ENCODE results near the gene SYTL3.

The SYTL3 gene

DNA sequence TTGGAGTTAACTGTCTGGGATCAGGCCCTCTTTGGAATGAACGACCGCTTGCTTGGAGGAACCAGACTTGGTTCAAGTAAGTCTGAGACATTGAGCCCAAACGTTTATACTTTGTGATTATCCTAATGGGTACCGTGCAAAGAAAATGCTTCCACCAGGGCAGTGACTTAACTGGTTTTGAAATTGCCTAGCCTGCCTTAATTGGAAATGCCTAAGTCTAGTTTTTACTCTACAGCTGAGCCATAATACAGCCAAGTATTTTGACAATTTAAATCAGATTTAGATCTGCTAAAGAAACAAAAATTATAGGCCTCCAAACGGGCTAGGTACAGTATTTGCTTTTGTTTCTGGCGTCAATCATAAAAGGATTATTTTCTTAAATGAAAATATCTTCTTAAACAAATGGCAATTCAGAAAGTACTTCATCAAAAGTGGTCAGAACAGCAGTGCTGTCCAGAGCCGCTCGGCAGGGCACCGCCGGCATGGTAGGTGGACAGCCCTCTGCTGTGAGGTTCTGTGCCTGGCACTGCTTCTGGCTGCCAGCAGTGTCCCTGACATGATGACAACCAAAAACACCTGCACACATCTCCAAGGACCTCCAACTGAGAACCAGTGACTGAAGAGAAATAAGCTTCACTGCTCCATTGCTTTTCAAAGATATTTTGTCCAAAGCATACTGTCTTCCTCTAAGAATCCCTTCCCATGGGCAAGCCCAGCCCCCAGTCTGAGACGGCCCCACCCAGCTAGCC is 113.8 kb downstream of the SYTL3 start:
- DNase-seq = no peak

DNA sequence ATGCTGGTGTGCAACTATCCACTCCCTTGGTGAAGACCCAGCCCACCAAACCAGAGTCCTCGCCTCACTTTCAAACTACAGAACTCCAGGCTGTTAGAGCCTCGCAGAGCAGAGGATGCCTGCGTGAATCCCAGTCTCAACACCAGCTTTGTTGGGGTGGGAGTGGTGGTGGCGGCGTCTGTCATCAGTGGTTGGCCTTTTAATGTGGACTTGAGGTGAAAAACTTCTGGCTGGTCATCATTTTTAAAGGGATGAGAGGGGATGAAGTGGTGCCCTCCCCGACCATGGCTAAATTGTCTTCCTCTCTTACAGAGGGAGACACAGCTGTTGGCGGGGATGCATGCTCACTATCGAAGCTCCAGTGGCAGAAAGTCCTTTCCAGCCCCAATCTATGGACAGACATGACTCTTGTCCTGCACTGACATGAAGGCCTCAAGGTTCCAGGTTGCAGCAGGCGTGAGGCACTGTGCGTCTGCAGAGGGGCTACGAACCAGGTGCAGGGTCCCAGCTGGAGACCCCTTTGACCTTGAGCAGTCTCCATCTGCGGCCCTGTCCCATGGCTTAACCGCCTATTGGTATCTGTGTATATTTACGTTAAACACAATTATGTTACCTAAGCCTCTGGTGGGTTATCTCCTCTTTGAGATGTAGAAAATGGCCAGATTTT is 114.5 kb downstream of the SYTL3 start:
- no peak for DNase-seq

DNA sequence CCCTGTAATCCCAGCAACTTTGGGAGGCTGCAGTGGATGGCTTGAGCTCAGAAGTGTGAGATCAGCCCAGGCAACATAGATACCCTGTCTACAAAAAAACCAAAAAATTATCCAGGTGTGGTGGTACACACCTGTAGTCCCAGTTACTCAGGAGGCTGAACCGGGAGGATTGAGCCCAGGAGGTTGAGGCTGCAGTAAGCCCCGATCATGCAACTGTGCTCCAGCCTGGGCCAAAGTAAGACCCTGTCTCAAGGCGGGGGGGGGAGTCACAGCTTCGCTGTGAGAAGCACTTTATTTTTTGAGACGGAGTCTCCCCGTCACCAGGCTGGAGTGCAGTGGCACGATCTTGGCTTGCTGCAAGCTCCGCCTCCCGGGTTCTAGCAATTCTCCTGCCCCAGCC is 115.1 kb downstream of the SYTL3 start:
- DNase-seq = no peak

DNA sequence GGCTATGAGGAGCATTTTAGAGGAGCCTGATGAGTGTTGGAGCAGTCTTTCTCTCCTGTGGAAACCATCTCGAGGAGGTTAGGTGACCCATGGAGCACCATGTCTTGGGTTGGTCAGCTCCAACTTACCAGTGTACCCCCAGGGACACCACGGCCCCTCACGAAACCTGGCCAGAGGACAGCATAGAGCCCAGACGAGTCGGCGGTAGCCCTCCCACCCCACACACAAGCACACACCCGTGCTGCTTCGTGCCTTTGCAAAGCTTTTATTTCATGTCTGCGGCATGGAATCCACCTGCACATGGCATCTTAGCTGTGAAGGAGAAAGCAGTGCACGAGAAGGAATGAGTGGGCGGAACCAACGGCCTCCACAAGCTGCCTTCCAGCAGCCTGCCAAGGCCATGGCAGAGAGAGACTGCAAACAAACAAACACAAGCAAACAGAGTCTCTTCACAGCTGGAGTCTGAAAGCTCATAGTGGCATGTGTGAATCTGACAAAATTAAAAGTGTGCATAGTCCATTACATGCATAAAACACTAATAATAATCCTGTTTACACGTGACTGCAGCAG is 115.7 kb downstream of the SYTL3 start:
- no peak for DNase-seq

DNA sequence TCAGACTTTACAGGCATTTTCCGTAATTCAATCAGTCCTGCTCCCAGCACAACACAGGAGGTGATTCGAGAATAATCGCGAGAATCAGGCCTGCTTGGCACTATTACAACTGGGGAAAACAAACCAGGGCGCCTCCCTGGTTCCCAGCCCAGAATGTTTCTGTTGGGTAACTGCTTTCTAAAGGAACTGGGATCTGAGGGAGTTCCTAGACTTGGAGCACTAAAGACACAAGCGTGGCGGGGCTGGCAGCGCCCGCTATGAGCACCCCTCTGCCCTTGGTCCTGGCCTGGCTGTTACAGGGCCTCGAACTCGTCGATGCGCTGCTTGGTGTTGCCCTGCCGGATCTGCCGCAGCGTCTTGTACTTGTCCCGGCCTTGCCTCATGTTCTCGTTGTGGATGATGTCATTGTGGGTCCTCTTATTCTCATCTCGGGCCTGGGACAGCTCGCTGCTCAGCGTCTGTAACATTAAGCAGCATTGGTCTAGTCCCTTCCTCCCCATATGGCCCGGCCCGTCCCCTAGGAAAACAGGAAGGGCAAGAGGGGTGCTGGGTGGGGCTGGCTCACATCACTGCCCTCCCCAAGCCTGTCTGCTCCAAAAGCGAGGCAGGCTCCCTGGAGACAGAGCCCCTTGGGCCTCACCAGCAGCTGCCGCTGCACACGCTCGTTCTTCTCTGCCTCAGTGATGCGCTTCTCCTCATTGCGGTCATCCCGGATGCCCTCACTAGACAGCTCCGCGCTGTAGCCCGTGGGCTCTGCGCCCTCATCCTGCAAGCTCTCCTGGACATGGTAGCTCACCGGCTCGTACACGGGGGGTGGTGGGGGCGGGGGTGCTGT is 117.0 kb downstream of the SYTL3 start:
- DNase-seq = no peak

DNA sequence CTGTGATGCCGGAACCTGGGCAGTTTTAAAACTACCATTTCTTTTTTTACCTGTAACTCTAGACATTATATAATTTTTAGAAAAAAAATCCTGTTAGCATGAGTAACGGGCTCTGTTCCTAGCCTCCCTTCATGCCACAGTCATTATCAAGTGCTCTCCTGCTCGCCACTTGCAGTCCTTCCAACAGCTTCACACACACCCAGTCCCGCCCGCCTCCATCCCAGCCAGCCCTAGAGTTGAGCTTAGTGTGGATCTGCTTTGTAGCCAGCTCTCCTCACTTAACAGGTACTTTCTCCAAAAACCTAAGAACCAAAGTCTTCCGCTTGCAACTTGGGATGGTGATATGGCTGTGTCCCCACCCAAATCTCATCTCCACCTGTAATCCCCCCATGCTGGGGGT is 117.9 kb downstream of the SYTL3 start:
- DNase-seq = no peak

DNA sequence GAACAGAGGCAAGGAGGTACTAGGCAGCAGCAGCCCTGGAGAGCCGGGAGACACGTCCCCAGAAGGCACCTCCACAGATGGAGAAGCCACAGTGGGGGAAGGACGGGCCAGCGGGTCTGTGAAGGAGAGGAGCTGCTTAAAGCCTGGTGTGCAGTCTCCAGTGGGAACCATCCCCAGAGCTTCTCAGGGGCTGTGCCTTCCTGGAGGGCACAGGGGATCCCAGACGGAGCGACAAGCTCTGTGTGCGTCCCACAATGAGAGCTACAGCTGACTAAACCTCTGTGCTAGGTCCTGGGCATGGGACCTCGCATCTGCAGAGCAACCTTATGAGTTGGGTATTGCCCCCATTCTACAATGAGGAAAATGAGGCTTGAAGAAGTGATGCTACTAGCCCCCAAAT is 118.6 kb downstream of the SYTL3 start:
- no peak for DNase-seq

DNA sequence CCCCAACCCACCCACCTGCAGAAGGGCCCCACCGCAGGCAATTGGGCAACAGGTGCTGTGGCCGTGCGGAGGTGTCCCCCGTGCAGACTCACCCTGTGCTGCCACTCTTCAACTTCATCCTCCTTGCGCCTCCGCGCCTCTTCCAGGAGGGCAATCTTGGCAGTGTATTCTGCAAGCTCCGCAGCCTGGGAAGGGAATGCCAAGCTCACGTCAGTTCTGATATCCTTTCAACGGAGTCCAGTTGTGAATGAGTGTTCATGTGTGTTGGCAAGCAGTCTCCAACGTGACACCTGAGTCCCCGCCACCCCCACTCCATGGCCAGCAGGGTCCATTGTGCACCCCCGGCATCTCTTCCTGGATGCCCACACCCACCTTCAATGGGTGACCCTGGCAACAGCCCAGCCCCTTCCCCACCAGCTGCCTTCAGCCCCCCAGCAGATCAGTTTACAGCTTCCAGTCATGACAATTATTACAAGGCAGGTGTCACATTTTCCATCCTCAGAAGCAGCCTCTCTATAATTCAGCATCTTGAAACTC is 119.4 kb downstream of the SYTL3 start:
- no peak for DNase-seq

DNA sequence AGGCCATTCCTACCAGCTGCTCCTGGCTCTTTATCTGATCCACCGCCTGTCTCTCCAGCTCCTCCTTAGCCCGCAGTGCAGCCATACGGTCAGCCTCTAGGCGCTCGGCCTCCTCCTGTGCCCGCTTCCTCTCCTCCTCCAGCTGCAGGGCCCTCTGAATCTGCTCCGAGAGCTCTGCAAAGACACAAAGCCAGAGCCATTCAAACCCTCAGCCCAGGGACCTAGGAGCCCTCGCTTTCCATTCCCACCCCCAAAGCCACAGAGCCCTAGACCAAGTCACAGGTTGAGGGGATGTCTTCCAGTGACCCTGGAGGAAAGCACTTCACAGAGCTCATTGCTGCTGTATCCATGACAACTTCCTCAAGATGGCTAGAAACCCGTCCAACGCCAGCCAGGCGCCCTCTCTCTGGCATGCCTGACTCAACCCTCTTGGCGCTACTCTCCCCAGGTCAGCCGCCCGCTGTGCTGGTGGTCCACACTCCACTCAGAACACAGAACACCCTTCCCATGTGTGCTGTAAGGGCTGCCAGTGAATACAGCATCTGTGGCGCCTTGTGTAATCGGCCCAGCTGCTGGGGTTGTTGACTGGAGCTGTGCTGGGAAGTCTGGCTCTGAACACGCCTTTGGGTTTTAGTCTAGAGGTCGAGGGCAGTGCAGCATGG is 120.0 kb downstream of the SYTL3 start:
- no peak for DNase-seq

DNA sequence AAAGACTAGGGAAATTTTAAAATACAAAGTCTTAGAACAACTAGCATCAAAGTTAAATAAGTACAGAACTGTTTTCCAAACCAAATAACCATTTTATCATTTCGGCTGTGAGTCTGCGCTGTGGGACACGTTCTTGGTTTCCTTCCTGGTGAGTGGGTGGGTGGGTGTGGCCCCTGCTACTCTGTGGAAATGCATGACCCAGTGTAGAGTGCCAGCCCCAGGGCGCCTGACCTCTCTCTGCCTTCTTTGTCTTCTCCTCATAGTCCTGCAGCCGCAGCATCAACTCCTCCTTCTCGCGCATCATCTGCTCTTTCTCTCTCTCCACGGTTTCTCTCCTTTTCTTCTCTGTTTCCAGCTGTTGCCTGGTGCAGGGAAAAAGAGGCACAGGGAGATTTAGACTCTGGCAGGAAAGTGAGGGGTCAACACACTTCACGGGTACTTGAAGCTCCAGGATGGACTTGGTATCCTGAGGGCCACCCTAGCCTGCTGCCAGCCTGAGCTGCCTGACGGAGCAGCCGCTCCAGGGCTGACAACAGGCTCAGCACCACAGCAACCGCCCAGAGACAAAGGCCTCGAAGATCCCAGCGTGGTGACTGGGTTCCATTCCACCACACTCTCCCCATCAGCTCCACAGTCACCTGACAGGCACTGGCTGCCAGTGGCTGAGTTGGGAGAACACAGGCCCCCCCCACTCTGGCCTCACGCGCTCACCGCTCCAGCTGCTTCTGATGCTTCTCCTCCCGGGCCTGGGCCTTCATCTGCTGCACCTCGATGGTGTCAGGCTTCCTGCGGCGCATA is 120.9 kb downstream of the SYTL3 start:
- DNase-seq = no peak

DNA sequence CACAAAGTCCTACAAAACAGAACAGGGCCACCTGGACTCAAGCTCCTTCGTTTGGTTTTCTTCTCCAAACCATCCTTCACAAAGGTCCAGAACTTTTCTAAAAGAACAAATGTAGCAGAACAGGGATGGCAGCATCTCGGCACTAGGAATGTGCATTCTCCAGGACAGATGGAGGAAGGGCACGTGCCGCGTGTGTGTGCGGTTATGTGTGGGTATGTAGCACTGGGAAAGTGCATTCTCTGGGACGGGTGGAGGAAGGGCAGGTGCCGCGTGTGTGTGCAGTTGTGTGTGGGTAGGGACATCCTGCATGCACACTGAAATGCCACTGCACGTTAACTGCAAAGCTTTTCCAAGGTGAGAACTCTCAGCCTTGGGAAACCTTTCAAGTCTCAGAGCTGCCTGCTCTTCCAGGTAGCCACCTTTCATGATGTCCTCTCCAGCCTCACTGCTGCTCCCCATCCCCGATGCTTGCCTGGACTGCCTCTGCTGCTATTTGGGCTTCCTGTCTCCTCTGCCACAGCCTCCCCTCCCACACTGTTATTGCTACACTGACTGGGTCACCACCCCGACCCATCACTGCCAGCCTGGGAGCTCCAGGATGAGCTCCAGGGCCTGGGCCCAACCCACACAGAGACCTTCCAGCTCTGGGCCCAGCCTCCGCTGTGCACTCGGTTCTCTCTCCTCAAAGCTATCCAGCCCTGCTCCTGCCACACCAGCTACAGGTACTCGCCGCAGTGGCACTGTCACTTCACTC is 121.7 kb downstream of the SYTL3 start:
- no peak for DNase-seq

DNA sequence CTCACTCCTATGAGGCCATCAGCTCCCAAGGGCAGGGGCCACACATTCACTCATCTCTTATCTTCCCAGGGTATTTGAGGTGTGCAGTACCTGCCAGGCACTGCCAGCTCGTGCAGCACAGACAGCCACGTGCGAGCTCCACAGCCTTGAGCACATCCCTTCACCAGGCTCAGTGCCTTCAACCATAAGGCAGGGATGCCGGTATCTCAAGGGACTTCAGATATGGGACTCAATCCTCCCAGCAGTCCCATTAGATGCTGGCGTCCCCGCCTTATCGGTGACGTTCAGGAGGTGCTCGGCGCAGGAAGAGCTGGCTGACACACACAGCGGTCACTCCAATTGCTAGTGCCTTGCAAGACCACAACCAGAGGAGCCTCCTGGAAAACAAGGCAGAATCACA is 122.3 kb downstream of the SYTL3 start:
- DNase-seq = no peak

DNA sequence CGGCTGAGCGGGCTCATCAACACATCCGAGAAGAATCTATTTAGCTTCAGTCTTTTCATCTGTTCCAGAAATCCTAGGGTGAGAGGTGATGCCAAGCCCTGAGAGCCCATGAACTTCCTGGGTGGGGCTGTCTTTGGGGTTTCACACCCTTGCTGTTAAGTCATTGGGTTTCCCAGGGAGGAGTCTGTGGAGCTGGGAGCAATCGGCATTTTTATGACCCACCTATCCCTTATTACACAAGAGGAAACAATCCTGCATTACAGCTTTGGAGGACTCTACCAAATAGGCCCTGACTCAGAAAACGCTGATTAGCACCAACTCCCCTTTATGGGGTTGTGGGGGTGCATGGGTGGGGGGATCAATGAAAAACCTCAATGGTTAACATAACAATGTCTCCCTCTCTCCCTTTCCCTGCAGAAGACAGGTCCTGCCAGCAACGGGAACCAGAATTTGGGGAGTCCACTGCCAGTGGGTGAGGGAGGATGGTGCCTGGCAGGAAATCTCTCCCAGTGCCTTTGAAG is 123.1 kb downstream of the SYTL3 start:
- no peak for DNase-seq

DNA sequence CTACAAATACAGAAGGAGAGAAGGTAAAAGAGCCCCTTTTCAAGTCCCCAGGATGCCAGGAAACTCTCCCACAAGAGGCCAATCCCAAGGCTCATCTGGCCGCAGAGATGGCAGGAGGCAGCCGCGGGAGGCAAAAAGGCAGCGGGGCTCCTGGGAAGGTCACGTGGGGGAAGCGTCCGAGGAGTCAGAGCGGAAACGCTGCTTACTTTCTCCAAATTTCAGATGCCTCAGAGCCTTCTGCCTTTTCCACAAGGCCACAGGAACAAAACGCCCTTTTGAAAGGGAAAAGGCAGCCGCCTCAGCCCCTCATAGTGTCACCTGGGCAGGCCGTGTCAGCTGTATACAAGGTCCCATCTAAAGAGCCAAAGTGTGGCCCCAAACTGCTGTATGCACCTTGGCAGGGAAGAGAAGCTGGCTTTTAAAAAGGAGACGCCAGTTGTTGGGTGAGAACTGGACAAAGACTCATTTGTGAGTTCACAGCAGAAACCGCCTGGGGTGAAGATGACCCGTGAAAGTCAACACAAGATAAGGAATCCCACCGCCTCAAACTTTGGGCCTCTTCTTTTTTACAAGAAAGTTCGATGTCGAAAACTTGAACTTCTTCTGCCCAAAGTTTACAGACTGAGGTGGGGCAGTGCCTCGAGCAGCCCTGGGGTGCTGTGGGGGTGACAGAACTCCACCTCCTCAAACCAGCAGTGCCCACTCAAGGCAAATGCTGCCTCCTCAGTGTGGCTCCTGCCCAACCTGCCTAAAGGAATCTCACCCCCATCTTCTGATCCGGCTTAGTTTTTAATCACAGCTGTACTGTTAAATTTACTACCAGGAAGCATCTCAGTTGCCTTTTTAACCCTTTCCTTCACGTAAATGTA is 124.0 kb downstream of the SYTL3 start:
- no peak for DNase-seq

DNA sequence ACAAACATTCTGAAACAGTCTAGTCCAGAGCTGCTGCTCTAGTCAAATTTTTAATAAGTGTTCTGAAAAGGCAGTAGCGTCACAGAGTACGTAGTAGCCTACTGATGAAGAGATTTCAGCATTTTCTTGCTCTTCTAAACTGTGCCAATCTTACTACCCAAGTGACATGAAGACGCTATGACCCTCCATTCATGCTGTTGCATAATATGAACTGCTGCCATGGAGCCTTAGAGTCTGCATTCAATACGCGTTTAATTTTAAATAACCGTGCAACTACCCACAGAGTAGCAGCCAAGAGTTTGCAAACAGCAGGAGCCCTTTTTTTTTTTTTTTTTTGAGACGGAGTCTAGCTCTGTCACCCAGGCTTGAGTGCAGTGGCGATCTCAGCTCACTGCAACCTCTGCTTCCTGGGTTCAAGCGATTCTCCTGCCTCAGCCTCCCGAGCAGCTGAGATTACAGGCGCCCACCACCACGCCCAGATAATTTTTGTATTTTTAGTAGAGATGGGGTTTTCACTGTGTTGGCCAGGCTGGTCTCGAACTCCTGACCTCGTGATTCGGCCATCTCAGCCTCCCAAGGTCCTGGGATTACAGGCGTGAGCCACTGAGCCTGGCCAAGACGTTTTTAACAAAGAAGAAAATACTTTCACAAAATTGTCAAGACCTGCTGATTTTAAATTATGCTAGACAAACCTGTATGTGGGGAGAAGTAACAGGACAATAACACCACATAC is 125.0 kb downstream of the SYTL3 start:
- no peak for DNase-seq

DNA sequence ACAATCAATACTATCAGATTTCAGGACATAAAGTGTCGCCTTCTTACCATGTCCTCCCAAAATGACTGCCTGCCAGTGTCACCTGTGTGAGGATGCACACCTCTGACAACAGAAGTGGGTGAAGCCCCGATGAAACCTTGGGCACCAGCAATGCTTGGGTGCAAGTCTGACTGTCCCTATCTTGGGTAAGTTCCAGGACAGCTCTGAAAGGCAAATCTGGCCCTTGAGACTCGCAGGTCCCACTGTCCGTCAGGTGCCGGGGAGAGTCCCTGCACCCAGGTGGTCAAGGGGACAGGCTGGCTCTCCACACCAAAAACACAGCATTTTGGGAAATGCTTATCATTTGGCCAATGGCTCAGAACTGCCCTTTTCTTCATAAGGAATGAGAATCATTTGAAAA is 126.0 kb downstream of the SYTL3 start:
- DNase-seq = no peak

DNA sequence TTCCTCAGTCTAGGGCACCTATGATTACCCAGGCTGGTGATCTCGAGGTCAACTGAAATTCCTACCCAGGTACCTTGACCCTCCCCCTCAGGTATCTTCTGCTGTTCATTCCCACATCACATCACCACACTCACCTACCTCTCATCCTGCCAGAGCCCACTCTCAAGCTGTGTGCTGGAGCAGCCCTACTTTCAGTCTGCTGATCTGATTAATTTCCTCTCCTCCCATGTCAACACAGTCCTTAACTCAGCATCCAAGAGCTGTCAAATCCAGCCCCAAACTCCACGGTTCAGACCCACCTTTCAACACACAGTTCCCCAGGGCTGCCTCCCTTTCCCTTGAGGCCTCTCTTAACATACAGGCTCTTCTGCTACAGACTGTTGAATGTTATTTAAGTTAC is 126.9 kb downstream of the SYTL3 start:
- no peak for DNase-seq

DNA sequence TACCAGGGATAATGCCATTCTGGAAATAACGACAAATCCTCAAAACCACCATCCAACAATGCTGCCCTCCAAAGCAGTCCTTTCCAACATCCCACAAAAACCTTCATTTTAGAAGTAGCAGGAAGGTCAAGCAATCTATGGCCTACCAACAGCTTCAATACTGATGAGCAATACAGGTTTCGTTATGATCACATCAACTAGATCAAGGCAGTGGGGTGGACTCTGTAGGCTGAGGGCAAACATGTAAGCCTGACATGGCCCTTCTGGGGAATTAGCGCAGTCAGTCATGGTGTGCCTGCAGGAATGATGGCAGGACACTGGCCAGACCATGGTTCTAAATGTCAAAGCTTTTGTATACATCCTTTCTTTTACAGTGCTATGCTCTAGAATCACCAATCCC is 127.7 kb downstream of the SYTL3 start:
- DNase-seq = no peak

DNA sequence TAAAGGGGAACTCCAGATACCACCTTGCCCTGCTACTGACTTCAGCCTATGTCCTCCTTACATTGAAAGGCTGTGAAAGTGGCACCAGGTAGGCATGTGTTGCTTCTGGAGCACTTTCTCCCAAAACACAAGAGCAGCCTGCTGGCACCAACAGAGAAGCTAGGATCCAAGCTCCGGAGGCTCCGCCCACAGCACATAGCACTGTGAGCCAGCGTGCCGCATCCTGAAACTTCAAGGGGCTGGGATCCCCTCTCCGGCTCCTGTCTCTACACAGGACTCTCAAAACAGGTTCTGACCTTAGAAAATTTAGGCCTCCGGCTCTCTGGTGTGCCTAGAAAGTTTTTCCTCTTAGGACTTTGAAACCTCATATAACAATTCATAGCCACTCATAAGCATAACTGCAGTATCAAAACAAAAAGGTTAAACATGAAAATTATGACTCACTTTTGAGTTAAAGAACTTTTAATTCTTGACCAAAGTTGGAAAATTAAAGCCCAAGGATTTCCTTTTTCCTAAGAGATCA is 128.2 kb downstream of the SYTL3 start:
- DNase-seq = no peak
